ENCODE measurements around the gene CAMK2G. TPM values are rescaled to one million over a fixed set of nuclear protein-coding genes. Genes with fewer than 3 reads are reported as not detected.

CAMK2G gene
- total RNA-seq, 4 donors from 2014 or later = 34.7 to 159 (median 110) TPM

- H3K4me1 ChIP-seq = peaks cover 0 to 45% (median 7%) of the 10 kb centered on the region in 4 donors
- no peaks in the 10 kb centered on the region for H3K36me3 ChIP-seq
- no peaks in the 10 kb centered on the region for H3K27me3 ChIP-seq
- peak within 1 kb of the TSS; percentile 53 to 86 (median 69) for H3K27ac ChIP-seq
- TF ChIP-seq CTCF (IDR thresholded peaks at IDR 0.05) (no peak), POLR2A (IDR thresholded peaks at IDR 0.05) (no peak)
- peak within 1 kb of the TSS; percentile 49 to 78 (median 70) for H3K4me3 ChIP-seq
- H3K9me3 ChIP-seq = no peaks in the 10 kb centered on the region
- peak; percentile 48 to 70 (median 65) for DNase-seq
Observed at GRCh38 chr10:73910764-73911552, 36.6 kb upstream of the CAMK2G start, which contains the start of gene PLAU. Gene PLAU (plus strand): TSS chr10:73911132. CDS start chr10:73911556, 424 bp downstream.

DNA sequence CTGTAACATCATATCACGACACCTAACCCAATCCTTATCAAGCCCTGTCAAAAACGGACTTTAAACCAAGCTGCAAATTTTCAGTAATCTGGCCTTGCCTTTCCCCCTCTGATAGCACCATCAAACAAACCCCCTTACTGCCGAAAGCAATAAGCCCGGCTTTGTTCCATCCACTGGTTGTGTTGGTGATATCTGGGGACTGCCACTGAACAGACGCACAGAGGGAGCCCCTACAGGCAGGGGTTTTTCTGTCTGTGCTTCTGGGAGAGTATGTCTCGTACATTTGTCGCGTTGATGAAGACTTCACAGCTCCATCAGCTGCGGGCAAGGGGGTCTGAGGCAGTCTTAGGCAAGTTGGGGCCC, 36.0 kb upstream of the CAMK2G start:
- Histone ChIP-seq H3K4me3 (peak overlapping the region; percentile 49 to 78 (median 70)), H3K36me3 (no peaks in the 10 kb centered on the region), H3K4me1 (peaks cover 0 to 40% (median 7%) of the 10 kb centered on the region in 4 donors)

DNA sequence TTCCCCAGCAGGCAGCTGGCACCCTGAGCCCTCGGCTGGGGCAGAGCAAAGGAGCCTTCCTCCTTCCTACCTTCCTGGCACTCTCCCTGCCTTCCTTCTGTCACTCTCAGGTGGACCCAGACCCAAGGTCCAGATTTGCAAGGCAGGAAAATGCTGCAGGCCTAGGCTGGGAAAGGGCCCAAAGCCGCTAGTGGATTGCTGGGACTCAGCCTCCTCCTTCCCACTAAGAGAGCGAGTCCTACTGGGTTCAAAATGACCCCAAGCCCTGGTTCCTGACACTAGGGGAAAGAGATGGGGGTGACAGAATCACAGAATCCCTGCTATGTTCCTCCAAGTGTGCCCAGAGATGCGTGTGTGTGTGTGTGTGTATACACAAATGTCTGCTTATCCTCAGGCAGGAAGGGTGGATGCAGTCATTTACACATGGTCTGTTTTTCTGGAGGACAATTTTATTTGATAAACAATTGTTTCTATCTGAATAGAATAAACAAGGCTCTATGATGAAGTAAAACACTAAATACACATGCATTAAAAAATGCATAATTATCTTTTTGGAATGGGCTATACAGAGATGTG, 35.3 kb upstream of the CAMK2G start:
- no peak for TF ChIP-seq POLR2A (IDR thresholded peaks at IDR 0.05)
- no peak for TF ChIP-seq CTCF (IDR thresholded peaks at IDR 0.05)
- H3K4me3 ChIP-seq = no peak overlapping the region
- peaks cover 0 to 33% (median 7%) of the 10 kb centered on the region in 4 donors for H3K4me1 ChIP-seq
- no peaks in the 10 kb centered on the region for H3K27me3 ChIP-seq
- DNase-seq = no peak
- no peaks in the 10 kb centered on the region for H3K9me3 ChIP-seq
- no peaks in the 10 kb centered on the region for H3K36me3 ChIP-seq
- H3K27ac ChIP-seq = peak overlapping the region; percentile 57 to 86 (median 66)

More for the DNA sequence above, 36.0 kb upstream of the CAMK2G start:
- TF ChIP-seq POLR2A (IDR thresholded peaks at IDR 0.05) (no peak), CTCF (IDR thresholded peaks at IDR 0.05) (no peak)
- no peaks in the 10 kb centered on the region for H3K27me3 ChIP-seq
- peak overlapping the region; percentile 53 to 86 (median 69) for H3K27ac ChIP-seq
- no peak for DNase-seq
- no peaks in the 10 kb centered on the region for H3K9me3 ChIP-seq

DNA sequence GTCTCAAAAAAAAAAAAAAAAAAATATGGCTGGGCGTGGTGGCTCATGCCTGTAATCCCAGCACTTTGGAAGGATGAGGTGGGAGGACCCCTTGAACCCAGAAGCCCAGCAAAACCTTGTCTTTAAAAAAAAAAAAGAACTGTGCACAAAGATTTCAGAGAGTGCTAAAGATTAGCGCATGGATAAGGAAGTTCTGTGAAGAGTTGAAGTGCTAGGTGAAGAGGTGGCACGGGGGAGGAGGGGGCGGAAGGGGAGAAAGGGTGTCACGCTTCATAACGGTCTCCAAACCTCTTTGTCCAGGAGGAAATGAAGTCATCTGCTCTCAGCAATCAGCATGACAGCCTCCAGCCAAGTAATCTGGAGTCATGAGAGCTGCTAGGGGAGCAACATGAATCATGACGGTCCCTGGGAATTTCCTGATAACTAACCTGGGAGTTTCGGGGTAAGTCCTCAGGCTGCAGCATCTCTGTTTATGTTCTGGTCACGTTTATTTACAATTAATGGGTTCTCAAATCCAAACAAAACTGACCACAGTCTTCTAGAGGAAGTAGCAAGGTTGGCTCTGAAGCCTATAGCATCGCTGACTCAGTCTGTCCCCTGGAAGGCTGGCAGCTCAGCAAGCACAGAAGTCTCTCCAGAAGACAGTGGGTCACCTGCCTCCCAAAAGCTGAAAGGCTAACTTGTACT, 34.6 kb upstream of the CAMK2G start:
- no peaks in the 10 kb centered on the region for H3K36me3 ChIP-seq
- H3K4me3 ChIP-seq = no peak overlapping the region
- peak overlapping the region; percentile 57 to 86 (median 66) for H3K27ac ChIP-seq
- DNase-seq = peak in 2 of 3 donors; percentile 25 to 58
- no peaks in the 10 kb centered on the region for H3K9me3 ChIP-seq
- peaks cover 0 to 33% (median 7%) of the 10 kb centered on the region in 4 donors for H3K4me1 ChIP-seq
- no peaks in the 10 kb centered on the region for H3K27me3 ChIP-seq
- no peak for TF ChIP-seq POLR2A (IDR thresholded peaks at IDR 0.05)
- no peak for TF ChIP-seq CTCF (IDR thresholded peaks at IDR 0.05)

DNA sequence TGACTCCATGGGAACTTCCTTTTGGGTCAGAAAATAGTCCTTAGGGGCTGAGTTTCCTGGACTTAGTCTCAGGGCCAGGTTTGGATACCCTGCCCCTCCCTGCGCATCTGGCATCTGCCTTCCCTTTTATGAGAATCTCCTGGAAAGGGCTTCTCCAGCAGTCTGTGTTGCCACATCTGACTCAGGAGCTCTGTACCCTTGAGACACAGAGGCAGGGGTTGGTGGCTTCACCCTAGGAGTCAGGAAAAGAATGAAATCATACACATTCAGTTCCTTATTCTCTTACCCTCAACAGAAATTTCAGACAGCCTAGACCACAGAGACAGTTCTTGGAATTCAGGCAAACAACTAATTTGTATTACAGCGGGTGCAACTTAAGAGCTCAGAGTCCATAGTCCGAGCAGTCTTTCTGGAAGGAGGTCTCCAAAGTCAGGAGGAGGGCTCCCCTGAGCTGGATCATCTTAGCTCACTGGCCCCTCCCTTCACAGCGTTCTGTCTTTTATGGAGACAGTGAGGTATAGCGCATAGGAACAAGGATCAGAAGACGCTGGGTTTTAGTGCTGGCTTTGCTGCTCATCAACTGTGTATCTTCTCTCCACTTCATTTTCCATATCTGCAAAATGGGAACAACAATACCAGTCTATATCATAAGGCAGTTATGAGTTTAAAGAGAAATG, 33.6 kb upstream of the CAMK2G start:
- H3K27me3 ChIP-seq = no peaks in the 10 kb centered on the region
- DNase-seq = no peak
- no peaks in the 10 kb centered on the region for H3K9me3 ChIP-seq
- peaks cover 0 to 33% (median 7%) of the 10 kb centered on the region in 4 donors for H3K4me1 ChIP-seq
- H3K36me3 ChIP-seq = no peaks in the 10 kb centered on the region
- no peak overlapping the region for H3K4me3 ChIP-seq
- TF ChIP-seq POLR2A (IDR thresholded peaks at IDR 0.05) = no peak
- TF ChIP-seq CTCF (IDR thresholded peaks at IDR 0.05) = no peak
- H3K27ac ChIP-seq = peak overlapping the region; percentile 57 to 86 (median 62)

All from Peyer's patch (tissue), 4 donors.